Stromal cell of bone marrow (primary cell): ENCODE data around the gene PARVG.
"Not testable (repeated sequence)": the region's sequence is repeated elsewhere in the genome, so short reads cannot be mapped to it uniquely, and the experiment has no call there.

ENCODE experiments used
- DNase-seq: peaks from one replicate; pipeline ENCODE4 v3.0.0-alpha.2; 2012; ENCODE audit warnings: low read depth

PARVG gene

GRCh38 chr22:44211946-44212930 is 31.5 kb downstream of the PARVG start:
- peak; percentile 46 for DNase-seq

DNA sequence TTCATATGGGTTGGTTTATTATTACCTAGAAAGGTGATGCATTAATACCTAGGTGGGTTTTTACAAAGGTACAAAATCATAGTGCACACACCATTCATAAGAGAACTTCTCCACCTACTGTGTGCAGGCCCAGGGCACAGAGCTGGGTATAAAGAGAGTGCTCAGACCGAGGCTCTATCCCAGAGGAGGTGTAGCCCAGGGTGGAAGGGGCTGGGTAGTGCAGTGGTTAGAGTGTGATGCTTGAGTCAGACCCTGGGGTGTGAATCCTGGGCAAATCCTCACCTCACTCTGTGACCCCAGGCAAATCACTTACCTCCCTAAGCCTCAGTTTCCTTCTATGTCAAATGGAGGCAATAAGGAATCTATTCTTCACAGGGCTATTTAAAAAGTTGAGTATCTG is 32.2 kb downstream of the PARVG start:
- DNase-seq = no peak

DNA sequence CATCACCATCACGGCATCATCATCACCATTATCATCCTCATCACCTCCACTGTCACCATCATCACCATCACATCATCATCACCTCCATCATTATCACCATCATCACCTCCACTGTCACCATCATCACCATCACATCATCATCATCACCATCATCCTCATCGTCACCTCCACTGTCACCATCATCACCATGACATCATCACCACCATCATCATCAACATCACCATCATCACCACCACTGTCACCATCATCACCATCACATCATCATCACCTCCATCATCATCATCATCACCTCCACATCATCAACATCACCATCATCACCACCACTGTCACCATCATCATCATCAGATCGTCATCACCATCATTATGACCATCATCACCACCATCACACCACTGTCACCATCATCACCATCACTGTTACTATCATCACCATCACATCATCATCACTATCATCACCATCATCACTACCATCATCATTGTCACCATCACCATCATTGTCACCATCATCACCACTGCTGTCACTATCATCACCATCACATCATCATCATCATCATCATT is 32.8 kb downstream of the PARVG start:
- DNase-seq = no peak

- DNase-seq = no peak
Observed at GRCh38 chr22:44214187-44214586, 33.5 kb downstream of the PARVG start.

DNA sequence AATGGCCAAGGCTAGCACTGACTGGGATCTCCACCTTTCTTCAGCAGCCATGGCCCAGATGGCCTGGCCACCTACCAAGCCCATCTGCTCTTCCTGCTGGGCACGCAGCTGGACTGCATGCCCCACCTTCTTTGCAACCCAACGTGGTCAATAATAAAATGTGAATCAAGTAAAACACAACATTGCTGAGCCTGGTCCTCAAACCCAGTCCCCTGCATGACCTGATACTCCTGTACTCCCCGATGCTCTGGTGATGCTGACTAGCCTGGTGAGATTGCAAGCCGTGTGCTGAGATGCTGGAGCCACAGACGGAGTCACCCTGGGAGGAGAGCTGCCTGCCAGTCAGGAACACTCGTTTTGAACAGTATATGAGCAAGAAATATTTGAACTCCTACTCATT is 34.0 kb downstream of the PARVG start:
- DNase-seq = no peak

GRCh38 chr22:44215287-44215686 is 34.6 kb downstream of the PARVG start:
- DNase-seq = no peak

- DNase-seq = no peak
Observed at GRCh38 chr22:44217346-44217745, 36.6 kb downstream of the PARVG start.

DNA sequence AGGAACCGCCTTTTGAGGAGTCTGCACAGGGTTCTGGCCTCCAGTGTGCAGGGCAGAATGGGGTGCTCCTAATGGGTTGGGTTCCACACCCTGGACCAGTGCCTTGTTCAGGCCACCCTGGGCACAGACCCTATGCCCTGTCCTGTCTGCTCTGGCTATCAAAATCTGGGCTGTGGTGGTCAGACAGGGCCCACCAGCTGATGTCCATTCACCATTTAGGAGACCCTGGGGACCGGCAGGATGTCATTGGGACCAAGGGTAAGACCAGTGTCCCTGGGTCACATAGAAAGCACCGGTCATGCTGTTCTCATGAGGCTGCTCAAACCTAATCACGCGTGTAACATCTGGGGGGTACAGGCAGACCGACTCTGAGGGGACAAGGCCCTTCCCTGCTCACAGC is 37.3 kb downstream of the PARVG start:
- DNase-seq = no peak

- no peak for DNase-seq
Observed at GRCh38 chr22:44219101-44219870, 38.6 kb downstream of the PARVG start.

GRCh38 chr22:44220727-44221680 is 40.3 kb downstream of the PARVG start:
- DNase-seq = no peak

DNA sequence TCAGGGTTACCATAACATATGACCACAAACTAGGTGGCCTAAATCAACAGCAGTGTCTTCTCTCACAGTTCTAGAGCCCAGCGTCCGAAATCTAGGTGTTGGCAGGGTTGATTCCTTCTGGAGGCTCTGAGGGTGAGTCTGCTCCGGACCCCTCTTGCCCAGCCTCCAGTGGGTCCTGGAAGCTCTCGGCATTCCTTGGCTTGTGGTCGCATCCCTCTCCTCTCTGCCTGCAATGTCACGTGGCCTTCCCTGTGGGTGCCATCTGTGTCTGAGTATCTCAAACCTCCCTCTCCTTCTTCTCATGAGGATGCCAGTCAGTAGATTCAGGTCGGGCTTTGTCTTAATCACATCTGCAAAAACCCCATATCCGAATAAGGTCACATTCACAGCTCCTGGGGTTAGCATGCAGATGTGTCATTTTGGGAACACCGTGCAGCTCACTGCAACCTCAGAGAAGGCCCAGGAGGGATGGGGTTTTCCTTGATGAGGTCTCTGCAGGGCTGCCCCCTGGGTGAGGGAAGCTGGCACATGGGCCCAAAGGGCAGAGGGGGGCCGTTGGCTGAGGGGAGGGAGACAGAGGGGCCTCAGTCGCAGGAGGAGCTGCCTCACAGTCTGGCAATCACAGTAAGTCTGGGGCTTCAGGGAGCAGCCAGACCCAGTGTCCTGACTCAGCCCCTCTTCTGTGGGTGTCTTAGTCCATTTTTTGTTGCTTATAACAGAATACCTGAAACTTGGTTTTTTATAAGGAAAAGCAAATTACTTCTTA is 41.2 kb downstream of the PARVG start:
- no peak for DNase-seq

DNA sequence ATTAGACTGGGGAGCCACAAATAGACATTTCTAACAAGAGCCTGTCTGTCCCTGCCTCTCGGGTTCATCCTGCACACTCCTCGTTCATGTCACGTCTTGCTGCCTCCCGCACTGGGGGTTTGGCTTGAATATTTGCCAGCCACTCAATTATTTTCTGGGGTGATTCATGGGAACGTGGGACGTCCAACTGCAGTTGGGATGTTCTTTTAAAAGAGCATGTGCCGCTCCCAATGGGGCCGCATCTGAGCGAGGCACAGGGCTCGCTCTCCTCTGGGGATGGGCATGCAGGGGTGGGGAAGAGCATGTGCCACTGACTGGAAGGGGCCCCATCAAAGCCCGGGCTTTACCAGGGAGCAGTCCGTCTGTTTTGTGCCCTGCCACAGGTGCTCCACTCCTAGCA is 43.4 kb downstream of the PARVG start:
- DNase-seq = no peak

DNA sequence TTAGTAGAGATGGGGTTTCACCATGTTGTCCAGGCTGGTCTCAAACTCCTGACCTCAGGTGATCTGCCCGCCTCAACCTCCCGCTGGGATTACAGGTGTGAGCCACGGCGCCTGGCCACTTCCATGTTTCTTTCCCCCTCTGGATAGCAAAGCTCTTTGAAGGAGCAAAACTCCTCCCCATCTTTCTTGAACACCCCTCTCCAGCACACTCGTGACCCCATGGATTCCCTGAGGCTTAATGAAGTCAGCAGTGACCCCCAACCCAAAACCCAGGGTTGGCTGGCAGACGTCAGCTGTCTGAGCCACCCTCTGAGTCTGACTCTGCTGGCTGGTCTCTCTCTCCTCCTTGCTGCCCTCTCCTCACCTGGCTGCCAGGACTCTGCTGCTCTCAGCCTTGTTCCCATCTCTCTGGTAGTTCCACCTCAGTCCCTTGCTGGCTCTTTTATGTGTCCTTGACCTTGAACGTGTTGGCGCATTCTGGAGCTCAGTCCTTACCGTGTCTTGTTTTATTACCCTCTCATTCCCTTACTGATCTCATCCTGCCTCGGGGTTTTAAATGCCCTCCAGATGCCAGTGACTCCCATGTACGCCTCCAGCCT is 44.5 kb downstream of the PARVG start:
- no peak for DNase-seq

GRCh38 chr22:44225812-44226211 is 45.1 kb downstream of the PARVG start:
- no peak for DNase-seq

- DNase-seq = no peak
Observed at GRCh38 chr22:44229331-44229730, 48.6 kb downstream of the PARVG start.

- no peak for DNase-seq
Observed at GRCh38 chr22:44229809-44230208, 49.1 kb downstream of the PARVG start.

- DNase-seq = no peak
Observed at GRCh38 chr22:44231233-44231632, 50.5 kb downstream of the PARVG start.

DNA sequence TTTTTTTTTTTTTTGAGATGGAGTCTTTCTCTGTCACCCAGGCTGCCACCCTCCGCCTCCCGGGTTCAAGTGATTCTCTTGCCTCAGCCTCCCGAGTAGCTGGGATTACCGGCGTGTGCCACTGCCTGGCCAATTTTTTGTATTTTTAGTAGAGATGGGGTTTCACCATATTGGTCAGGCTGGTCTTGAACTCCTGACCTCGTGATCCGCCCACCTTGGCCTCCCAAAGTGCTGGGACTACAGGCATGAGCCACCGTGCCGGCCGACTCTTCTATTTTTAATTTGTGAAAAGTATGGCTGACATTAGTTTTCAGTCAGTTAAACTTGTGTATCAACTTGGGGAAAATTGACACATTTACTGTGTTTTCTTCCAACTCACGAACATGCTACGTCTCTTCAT is 53.6 kb downstream of the PARVG start:
- not testable (repeated sequence) for DNase-seq

DNA sequence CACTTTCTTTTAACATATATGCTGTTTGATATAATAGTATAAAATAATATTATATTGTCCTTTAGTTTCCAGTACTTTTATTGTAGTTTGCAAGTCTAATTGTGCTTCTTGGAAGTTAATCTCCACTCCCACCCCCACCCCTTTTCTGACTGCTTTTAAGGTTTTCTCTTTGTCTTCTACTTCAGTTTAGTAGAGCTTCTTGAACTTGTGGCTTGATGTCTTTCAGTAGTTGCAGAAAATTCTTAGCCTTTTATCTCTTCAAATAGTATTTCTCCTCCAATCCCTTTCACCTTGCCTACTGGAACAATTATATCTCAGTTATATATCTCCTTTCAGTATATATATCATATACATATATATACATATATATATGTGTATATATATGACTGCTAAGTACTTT is 56.6 kb downstream of the PARVG start:
- DNase-seq = no peak

DNA sequence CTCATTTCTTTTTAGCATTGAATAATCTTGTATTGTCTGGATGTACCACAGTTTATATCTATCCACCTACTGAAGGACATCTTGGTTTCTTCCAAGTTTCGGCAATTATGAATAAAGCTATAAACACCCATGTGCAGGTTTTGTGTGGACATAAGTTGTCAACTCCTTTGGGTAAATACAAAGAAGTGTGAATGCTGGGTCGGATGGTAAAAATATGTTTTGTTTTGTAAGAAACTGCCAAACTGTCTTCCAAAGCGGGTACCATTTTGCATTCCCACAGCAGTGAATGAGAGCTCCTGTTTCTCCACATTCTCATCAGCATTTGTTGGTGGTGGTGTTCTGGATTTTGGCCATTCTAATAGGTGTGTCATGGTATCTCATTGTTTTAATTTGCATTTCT is 60.4 kb downstream of the PARVG start:
- DNase-seq = not testable (repeated sequence)
